ENCODE data around the gene PDZD8.

DNA sequence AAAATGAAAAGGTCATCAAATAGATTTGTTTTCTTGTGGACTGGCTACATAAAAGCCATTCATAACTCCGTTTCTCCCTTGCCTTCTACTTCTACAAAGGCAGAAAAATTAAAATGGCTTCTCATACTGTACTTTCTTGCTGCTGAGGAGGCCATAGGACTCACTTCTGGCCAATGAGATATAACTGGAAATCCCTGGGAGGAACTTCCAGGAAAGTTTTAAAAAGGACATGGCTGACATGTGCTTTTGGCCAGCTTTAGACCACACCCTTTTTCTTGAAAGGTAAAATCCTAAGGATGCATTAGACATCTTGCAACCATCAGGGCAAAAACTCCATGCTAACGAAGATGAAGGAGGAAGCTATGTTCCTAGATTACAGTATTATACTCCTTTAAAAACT, 58.5 kb downstream of the PDZD8 start:
- TF ChIP-seq POLR2A (IDR thresholded peaks at IDR 0.05) (no peak), POLR2AphosphoS5 (IDR thresholded peaks at IDR 0.05) (no peak)
- TF ChIP-seq, protein P1, sequence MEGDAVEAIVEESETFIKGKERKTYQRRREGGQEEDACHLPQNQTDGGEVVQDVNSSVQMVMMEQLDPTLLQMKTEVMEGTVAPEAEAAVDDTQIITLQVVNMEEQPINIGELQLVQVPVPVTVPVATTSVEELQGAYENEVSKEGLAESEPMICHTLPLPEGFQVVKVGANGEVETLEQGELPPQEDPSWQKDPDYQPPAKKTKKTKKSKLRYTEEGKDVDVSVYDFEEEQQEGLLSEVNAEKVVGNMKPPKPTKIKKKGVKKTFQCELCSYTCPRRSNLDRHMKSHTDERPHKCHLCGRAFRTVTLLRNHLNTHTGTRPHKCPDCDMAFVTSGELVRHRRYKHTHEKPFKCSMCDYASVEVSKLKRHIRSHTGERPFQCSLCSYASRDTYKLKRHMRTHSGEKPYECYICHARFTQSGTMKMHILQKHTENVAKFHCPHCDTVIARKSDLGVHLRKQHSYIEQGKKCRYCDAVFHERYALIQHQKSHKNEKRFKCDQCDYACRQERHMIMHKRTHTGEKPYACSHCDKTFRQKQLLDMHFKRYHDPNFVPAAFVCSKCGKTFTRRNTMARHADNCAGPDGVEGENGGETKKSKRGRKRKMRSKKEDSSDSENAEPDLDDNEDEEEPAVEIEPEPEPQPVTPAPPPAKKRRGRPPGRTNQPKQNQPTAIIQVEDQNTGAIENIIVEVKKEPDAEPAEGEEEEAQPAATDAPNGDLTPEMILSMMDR (IDR thresholded peaks at IDR 0.05) = no peak

Measured in prostate gland (tissue), 2 donors.